ENCODE measurements around the gene PSPC1. TPM values are rescaled to one million over a fixed set of nuclear protein-coding genes. Genes with fewer than 3 reads are reported as not detected.

Gene PSPC1
- total RNA-seq, 1 experiment from 2014 or later: 28.5 TPM

DNA sequence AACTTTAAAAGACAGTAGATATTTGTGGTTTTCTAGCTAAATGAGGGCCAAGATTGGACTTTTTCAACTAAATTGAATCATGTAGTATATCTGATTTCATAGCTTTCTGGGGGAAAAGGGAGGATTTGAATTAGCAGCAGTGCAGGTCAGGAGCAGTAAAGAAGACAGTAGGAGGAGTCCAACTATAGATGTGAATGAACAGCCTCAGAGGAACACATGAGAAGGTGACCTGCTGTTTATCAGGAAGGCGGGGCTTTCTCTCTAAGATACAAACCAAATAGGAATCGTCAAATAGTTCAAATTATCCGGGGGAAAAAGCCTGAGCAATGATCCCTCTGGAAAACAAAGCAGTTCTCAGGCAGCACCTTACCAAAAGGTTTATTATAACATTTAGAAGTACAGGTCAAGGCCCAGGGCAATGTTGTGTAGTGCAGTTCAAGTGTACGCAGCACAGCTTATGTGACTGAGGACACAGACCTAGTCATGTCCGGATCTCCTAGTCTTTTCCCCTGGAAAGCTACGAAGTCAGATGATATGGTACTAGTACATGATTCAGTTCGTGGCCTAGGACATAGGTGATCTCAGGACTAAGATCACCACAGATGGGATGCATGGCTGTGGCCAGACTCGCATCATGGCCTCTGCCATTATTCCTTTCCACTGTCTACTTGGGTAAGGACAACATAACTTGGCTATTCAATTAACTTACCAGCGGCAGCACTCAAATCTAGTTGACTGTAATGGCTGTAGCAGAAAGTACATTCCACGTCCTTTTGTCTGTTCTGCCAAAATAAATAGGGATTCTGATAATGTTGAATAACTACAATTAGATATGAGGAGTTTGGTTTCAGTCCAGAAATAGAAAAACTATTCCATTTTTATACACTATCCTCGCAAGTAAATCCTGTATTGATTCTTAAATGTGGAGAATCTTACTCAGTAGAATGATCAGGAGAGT lies 109.0 kb downstream of the PSPC1 start:
- DNase-seq (ENCODE audit: low read depth): no peak

DNA sequence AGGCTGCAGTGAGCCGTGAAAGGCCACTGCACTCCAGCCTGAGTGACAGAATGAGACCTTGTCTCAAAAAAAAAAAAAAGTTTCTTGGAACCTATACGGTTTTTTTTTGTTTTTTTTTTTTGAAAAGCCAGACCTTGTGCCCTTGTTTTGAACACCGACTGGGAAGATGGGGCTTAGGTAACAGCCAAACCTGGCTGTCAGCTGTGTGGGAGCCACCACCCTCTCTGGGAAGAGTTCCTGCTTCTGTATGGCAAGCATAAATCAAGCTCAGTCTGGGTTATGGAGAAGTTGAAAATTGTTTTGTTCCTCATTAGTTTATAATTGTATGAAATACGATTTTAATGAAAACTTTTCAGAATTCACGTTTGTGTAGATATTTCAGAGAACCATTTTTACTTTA lies 109.8 kb downstream of the PSPC1 start:
- no peak for DNase-seq (ENCODE audit: low read depth)

DNA sequence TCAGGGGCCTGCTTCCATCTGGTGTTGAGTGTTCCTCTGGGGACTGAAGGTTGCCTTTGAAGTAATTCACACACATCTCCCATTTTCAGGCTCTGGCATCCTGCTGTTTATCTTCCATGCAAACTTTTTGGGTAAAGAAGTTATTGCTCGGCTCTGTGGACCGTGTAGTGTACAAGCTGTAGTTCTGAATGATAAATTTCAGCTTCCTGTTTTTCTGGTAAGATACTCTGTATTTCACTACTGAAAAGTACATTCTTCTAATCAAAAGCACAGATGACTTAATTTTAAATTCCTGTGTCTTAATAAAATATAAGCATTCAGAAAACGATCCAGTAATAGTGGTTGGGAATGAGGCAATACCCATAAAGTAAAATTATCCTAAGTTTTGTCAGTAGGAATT lies 112.6 kb downstream of the PSPC1 start:
- no peak for DNase-seq (ENCODE audit: low read depth)

DNA sequence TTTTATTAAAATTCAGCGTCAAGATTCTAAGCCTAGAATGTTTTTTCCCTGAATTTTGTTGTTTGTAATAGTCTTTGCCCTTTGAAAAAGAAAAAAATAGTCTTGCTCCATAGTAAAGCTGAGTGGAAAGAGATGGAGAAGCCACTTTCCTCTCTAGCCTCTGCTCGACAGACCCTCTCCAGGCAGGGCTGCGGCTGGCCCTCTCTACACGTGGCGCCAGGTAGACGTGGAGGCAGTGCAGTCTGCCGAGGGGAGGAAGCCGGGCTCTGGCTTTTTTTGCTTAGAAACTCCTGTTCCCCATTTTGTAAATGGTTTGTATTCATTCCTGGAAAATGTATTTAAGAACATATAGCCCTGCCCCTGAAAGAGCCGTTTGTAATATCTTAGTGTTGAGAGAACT lies 114.0 kb downstream of the PSPC1 start:
- DNase-seq (ENCODE audit: low read depth): no peak

DNA sequence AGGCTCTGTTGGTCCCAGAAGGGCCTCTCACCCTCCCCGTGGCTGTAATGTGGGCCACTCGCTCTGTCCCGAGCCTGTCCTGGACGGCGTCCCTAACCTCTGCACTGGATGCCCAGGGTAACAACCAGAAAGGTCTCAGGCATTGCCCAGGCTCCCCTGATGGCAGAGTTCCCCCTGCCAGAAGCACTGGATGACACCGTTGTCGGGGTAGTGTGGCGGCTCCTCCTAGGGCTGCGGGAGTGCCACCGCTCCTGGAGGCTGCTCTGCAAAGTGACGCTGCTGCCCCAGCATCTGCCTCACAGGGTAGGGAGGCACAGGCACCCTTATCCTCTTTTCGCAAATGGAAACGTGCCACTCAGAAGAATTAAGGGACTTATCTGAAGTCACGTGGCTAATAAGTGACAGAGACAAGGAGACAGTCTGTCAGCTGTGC lies 117.3 kb downstream of the PSPC1 start:
- no peak for DNase-seq (ENCODE audit: low read depth)

DNA sequence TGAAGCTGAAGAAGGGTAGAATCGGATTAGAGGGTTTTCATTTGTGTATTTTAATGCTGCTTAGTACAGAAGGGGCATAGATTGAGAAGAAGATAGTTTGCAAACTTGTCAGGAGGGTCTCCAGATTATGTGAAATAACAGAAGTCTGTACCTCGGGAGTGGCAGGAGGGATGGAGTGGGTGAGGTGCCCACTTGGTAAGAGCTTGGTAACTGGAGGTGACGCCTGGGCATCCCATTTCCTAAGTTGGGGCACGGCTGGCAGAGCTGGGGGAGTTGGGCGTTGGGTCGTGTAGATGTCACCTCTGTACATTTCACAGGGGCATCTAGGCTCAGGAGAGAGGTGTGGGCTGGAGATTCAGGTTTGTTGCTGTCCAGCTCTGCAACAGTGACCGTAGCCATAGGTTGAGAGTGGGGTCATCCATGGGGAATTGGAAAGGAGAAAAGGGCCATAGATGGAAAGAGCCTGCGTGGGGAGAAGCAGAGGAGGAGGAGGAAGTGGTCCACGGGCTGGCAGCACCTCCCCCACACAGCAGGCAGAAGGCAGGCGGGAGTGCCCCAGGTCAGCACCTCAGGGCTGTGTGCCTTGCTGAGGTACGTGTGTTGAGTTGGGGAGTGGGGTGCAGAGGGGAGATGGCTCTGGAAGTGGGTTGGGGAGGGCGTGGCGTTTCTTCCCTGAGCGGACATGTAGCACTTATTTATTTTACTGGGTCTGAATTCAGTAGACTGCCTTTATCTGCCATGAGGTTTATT lies 118.1 kb downstream of the PSPC1 start:
- DNase-seq (ENCODE audit: low read depth): no peak

DNA sequence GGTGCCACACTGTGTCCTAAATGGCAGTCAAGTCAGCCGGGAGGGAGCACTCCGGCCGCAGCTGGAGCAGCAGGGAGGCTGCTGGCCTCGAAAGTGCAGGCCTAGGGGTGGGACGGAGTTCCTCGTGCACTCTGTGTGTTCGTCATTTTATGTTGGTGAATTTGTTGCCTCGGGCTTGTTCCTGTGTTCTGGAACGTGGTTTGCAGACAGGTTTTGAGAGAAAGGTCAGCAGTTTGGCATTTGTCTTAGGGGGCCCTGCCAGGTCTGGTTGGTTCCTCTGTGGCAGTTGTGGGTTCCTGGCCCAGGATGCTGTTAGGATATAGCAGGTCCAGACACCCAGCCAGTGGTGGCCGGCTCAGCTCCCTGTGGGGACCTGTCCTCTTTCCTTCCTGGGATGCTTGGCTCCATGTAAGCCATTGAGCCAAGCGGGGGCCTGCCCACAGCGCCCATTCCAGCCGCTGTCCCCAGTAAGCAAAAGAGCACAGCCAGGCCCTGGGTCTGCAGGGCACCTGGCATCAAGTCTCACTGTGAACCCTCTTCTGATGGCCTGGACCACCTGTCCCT lies 119.2 kb downstream of the PSPC1 start:
- no peak for DNase-seq (ENCODE audit: low read depth)

DNA sequence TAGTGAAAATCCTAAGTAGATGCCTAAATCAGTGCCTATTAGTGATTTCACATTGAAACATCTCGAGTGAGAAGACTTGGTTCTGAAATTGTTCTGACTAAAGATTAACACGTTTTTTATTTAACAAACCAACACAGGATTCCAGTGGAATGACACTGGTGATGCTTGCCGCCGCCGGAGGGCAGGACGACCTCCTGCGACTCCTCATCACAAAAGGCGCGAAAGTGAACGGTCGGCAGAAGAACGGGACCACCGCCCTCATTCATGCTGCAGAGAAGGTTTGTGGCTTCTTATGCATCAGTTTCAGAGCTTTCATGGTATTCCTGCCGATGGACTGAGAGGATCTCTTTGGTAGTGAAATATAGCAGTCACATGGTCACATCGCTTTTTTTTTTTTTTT lies 121.2 kb downstream of the PSPC1 start:
- no peak for DNase-seq (ENCODE audit: low read depth)

DNA sequence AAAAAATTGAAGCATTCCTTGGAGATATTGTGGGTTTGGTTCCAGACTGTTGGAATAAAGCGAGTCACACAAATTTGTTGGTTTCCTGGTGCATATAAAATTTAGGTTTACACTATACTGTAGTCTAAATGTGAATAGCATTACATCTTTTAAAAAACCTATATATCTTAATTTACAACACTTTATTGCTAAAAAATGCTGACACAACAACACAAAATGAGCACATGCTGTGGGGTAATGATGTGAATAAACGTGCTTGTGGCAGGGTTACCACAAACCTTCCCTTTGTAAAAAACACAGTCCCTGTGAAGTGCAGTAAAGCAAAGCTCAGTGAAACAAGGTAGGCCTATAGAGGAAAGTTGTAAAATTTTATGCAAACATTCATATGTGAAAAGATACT lies 121.6 kb downstream of the PSPC1 start:
- DNase-seq (ENCODE audit: low read depth): no peak

DNA sequence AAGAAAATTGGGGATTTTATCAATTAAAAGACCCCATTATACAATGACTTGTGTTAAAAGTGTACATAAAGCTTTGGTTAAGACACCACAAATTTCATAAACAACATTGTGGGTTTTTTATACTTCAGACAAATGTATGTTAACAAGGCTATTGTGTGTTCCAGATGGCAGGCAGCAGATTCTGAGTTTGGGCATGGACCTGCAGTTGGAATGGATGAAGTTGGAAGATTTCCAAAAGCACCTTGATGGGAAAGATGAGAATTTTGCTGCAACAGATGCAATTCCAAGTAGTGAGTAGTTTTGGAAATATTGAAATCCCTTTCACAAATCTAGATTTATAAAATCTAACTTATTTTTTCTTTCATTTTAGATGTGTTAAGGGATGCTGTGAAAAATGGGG lies 123.9 kb downstream of the PSPC1 start:
- DNase-seq (ENCODE audit: low read depth): no peak

DNA sequence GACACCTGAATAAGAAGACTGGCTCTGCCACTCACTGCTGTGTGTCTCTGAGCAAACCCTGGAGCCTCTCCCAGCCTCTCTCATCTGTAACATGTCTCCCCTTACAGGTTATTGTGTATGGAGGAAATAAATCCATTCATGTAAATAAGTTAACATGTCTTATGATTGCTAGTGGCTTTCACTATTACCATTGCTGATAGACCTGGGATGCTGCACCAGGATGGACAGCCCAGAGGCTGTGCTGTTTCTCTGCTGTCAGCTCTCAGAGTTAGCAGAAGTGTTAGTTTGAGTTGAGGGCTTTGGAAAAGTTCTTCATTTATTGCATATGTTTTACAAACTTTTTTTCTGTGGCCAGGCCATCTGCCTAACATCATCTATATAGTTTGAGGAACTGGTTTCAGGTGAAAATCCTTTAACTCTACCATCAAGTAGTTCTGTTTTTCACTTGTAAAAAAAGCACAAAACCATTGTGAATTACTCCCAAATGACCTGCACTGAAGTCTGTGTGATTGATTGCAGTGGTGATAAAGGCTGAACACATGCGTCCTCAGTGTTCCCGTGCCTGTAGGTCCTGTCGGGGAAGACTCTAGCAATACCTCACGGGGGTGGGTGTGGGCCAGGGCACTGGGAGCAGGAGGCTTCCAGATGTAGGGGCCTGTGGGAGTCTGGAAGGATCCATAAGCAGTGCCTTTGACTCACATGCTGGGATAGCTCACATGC lies 124.7 kb downstream of the PSPC1 start:
- DNase-seq (ENCODE audit: low read depth): no peak

Other genes with a start within 250 kb of the PSPC1 start
- not detected in 2 replicates for gene TPTE2, start 221.4 kb downstream of the PSPC1 start, total RNA-seq (2014; rRNA removed; shearing (Covaris generic))
- gene MPHOSPH8, start 149.3 kb downstream of the PSPC1 start, total RNA-seq (2014; rRNA removed; shearing (Covaris generic)): 5.3 and 5.4 TPM in 2 replicates
- 10.2 and 13.2 TPM in 2 replicates for gene ZMYM5, start 80.7 kb upstream of the PSPC1 start, total RNA-seq (2014; rRNA removed; shearing (Covaris generic))
- gene ZMYM2, start 175.8 kb upstream of the PSPC1 start, total RNA-seq (2014; rRNA removed; shearing (Covaris generic)): 25.6 and 31.7 TPM in 2 replicates

Data from RPMI7951 (cell line).